Keratinocyte (primary cell): ENCODE data around the gene SURF4.

Experiments used
- EZH2 ChIP-seq: IDR thresholded peaks from one replicate; pipeline ENCODE4 v1.6.1; 2012; ENCODE audit warnings: inconsistent platforms, mild to moderate bottlenecking, low read length, moderate library complexity
- TF ChIP-seq, protein P1 (sequence below), 3 experiments: IDR thresholded peaks in 1 of 3; conservative IDR thresholded peaks in 1 of 3; optimal IDR thresholded peaks in 1 of 3; 2 replicates in 2 of 3; 3 replicates in 1 of 3; pipeline versions ENCODE3 to v1.5.1; 2011; ENCODE audit warnings: low read length in 3 of 3, mild to moderate bottlenecking in 3 of 3, moderate library complexity in 2 of 3, control low read depth in 1 of 3, inconsistent platforms in 1 of 3; ENCODE audit not compliant: insufficient read depth in 2 of 3; ENCODE audit errors: extremely low read depth in 1 of 3

DNA sequence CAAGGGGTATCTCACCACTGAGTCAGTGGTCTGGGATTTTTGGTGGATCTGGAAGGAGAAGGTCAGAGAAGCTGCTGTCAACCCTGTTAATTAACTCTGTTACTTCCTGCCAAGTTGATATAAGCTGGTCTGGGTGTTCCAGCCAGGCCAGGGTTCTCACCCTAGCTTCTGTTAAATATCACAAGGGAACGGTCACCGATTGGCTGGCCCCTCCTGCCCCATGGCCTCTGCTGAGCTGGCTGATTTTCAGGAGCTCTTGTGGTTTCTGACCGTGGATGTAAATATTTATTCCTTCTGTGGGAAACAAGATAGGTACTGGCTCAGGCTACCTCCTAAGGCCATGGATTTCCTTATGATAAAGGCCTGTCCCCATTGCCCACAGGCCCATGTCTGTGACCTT, 47.4 kb upstream of the SURF4 start:
- TF ChIP-seq, protein P1, sequence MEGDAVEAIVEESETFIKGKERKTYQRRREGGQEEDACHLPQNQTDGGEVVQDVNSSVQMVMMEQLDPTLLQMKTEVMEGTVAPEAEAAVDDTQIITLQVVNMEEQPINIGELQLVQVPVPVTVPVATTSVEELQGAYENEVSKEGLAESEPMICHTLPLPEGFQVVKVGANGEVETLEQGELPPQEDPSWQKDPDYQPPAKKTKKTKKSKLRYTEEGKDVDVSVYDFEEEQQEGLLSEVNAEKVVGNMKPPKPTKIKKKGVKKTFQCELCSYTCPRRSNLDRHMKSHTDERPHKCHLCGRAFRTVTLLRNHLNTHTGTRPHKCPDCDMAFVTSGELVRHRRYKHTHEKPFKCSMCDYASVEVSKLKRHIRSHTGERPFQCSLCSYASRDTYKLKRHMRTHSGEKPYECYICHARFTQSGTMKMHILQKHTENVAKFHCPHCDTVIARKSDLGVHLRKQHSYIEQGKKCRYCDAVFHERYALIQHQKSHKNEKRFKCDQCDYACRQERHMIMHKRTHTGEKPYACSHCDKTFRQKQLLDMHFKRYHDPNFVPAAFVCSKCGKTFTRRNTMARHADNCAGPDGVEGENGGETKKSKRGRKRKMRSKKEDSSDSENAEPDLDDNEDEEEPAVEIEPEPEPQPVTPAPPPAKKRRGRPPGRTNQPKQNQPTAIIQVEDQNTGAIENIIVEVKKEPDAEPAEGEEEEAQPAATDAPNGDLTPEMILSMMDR (optimal IDR thresholded peaks at IDR 0.05 in 1 of 3, IDR thresholded peaks at IDR 0.05 in 1 of 3, conservative IDR thresholded peaks at IDR 0.05 in 1 of 3; ENCODE audit: extremely low read depth in 1 of 3, insufficient read depth in 2 of 3, low read length in 3 of 3): no peak
- TF ChIP-seq EZH2: no peak
